RKO (cell line): ENCODE measurements around the gene COL8A1.

Experiments
- DNase-seq: peaks from one replicate; pipeline ENCODE4 v3.0.0-alpha.2; 2016; ENCODE audit warnings: low spot score

The COL8A1 gene

GRCh38 chr3:99760629-99761028 lies 122.2 kb downstream of the COL8A1 start:
- no peak for DNase-seq

GRCh38 chr3:99761415-99762165 lies 123.2 kb downstream of the COL8A1 start:
- DNase-seq, result no peak

- DNase-seq, result no peak
Observed at GRCh38 chr3:99762901-99763300, 124.5 kb downstream of the COL8A1 start.

GRCh38 chr3:99764377-99764776 lies 126.0 kb downstream of the COL8A1 start:
- no peak for DNase-seq

- no peak for DNase-seq
Observed at GRCh38 chr3:99765042-99765942, 126.9 kb downstream of the COL8A1 start.

GRCh38 chr3:99767291-99767690 lies 128.9 kb downstream of the COL8A1 start:
- no peak for DNase-seq

GRCh38 chr3:99768126-99768525 lies 129.7 kb downstream of the COL8A1 start:
- no peak for DNase-seq

- DNase-seq, result no peak
Observed at GRCh38 chr3:99768808-99769501, 130.6 kb downstream of the COL8A1 start.

GRCh38 chr3:99772171-99772570 lies 133.8 kb downstream of the COL8A1 start:
- no peak for DNase-seq

- DNase-seq, result no peak
Observed at GRCh38 chr3:99772671-99773070, 134.3 kb downstream of the COL8A1 start.

- peak; percentile 65 for DNase-seq
Observed at GRCh38 chr3:99774467-99774866, 136.1 kb downstream of the COL8A1 start.

GRCh38 chr3:99776516-99777209 lies 138.3 kb downstream of the COL8A1 start:
- no peak for DNase-seq

GRCh38 chr3:99777210-99777549 lies 138.8 kb downstream of the COL8A1 start:
- no peak for DNase-seq

- DNase-seq, result no peak
Observed at GRCh38 chr3:99777708-99778107, 139.3 kb downstream of the COL8A1 start.

- no peak for DNase-seq
Observed at GRCh38 chr3:99780749-99781148, 142.4 kb downstream of the COL8A1 start.

GRCh38 chr3:99781761-99782160 lies 143.4 kb downstream of the COL8A1 start:
- no peak for DNase-seq

- peak; percentile 5 for DNase-seq
Observed at GRCh38 chr3:99783011-99783573, 144.7 kb downstream of the COL8A1 start.

- DNase-seq, result peak; percentile 67
Observed at GRCh38 chr3:99789011-99789721, 150.8 kb downstream of the COL8A1 start.

GRCh38 chr3:99794485-99794884 lies 156.1 kb downstream of the COL8A1 start:
- no peak for DNase-seq

GRCh38 chr3:99795573-99795972 lies 157.2 kb downstream of the COL8A1 start:
- no peak for DNase-seq

GRCh38 chr3:99799422-99799821 lies 161.0 kb downstream of the COL8A1 start:
- DNase-seq, result no peak
